Psoas muscle (tissue), 8 donors: ENCODE measurements around the gene RNF183. TPM values are rescaled to one million over a fixed set of nuclear protein-coding genes. Genes with fewer than 3 reads are reported as not detected.

Source experiments
- ATAC-seq, 4 donors: fragments of 200-7000 bp; cut with Tn5 transposase; one replicate each; pipeline ENCODE4 v1.9.1; 2020; ENCODE audit warnings: moderate library complexity in 3 of 4, mild to moderate bottlenecking in 2 of 4
- DNase-seq, 2 donors: peaks; one replicate each; pipeline ENCODE4 v3.0.0-alpha.2; 2020
- H3K27ac ChIP-seq: fragments of 200-600 bp; one replicate; pipeline ENCODE4 v1.8.0; 2022
- H3K27me3 ChIP-seq, 3 donors: fragments of 200-600 bp in 1 of 3; one replicate each; pipeline versions ENCODE4 v1.6.1 to v1.8.0; 2013 to 2022; ENCODE audit warnings: low read length in 2 of 3, mild to moderate bottlenecking in 2 of 3, moderate library complexity in 1 of 3; ENCODE audit not compliant: insufficient read depth in 3 of 3
- H3K36me3 ChIP-seq, 2 donors: fragments of 200-600 bp in 1 of 2; one replicate each; pipeline versions ENCODE4 v1.6.1 to v1.8.0; 2013 to 2022; ENCODE audit warnings: low read depth in 1 of 2, mild to moderate bottlenecking in 1 of 2, moderate library complexity in 1 of 2; ENCODE audit not compliant: insufficient read depth in 1 of 2
- H3K4me1 ChIP-seq: fragments of 200-600 bp; one replicate; pipeline ENCODE4 v1.8.0; 2022
- H3K4me3 ChIP-seq: fragments of 200-600 bp; one replicate; pipeline ENCODE4 v1.8.0; 2022; ENCODE audit warnings: mild to moderate bottlenecking
- H3K9me3 ChIP-seq: fragments of 200-600 bp; one replicate; pipeline ENCODE4 v1.8.0; 2022
- CTCF ChIP-seq: fragments of 200-600 bp; IDR thresholded peaks from one replicate; pipeline ENCODE4 v1.8.0; 2022; ENCODE audit warnings: antibody characterized with exemption
- WGBS, 3 donors: extraction: QIAGEN DNeasy Blood & Tissue Kit; methylation state at CpG; one replicate each; pipeline versions ENCODE4 v1.1.6 to v1.1.7; 2013; 5-methylcytosine and 5-hydroxymethylcytosine counted together
- intact Hi-C, 2 donors: fragments of 100-400 bp; cut with DNase I; formaldehyde crosslinking; loops; one replicate each; pipeline versions ENCODE4 v1.11.0 to v1.14.2; 2022
- polyA plus RNA-seq, 3 donors: library from polyadenylated mRNA; stranded (reverse); fragments of 200-250 nt; gene quantifications; one replicate each; pipeline ENCODE4 v1.2.3, GENCODE V29; 2013
- total RNA-seq, 4 donors: library from RNA; stranded (reverse); fragmentation: NEBNext Ultra II Directional in 2 of 4; extraction: Animal tissue kit (Norgen Biotek cat#: 25700) in 2 of 4; gene quantifications; one replicate each; pipeline versions ENCODE4 v1.2.1 to v1.2.4, GENCODE V29; 2021 to 2023
- donor health status: healthy with polysubstance abuse.
- donor health status: DM: no; HTN: no; CAD: no; lungs with moderate emphysema.
- donor health status: Bipolar disorder and iron deficiency.
- donor health status: healthy.
- donor health status: DM: yes; HTN: yes; CAD: no.
- donor health status: DM: no; HTN: no; CAD: no.
- donor health status: DM: no; HTN: no; CAD: no.
- donor health status: DM: yes; HTN: yes; CAD: no.

Gene RNF183
- total and polyA plus RNA-seq, 7 donors = 0.05 TPM; not detected in 6

DNA sequence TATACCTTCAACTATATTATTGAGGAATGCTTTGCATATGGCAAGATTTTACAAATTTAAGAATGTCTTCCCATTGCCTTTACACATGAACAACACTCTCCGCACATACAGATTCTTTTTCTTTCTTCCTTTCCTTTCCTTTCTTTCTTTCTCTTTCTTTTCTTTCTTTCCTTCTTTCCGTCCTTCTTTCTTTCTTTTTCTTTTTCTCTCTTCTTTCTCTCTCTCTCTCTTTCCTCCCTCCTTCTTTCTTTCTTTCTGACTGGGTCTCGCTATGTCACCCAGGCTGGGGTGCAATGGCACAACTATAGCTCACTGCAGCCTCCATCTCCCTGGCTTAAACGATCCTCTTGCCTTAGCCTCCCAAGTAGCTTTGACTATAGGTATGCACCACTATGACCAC is 23.1 kb upstream of the RNF183 start:
- DNase-seq = no peak
- ATAC-seq = no peak
- 95 to 99% (median 95%) methylated on average over 4 of the region's 4 CpGs for WGBS, 3 donors
- intact Hi-C loops = no loop called here
- no peak overlapping the region for H3K27ac ChIP-seq
- no peak overlapping the region for H3K4me3 ChIP-seq
- no peaks in the 10 kb centered on the region for H3K9me3 ChIP-seq
- H3K4me1 ChIP-seq = no peaks in the 10 kb centered on the region
- no peak for TF ChIP-seq CTCF
- H3K27me3 ChIP-seq = no peaks in the 10 kb centered on the region
- H3K36me3 ChIP-seq = no peaks in the 10 kb centered on the region

DNA sequence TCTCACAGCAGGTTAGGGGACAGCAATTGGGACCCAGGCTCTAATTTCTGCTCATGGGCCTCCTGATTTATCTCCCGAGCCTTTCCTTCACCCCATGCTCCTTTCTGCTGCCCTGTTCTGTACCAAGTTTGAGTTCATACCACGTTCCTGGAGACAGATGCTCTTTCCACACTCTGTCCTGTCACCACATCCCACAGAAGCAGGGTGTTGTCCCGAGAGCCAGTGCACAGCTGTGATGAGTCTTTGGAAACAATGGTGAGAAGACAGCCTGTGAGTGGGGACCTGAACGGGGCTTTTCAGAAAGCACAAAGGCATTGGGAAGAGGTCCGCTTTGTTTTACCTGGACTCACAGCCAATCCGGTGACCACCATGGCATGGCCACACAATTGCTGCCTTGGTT is 19.5 kb upstream of the RNF183 start:
- Histone ChIP-seq H3K9me3 (no peaks in the 10 kb centered on the region), H3K4me3 (no peak overlapping the region), H3K36me3 (peaks cover 0 to 5% of the 10 kb centered on the region in 2 donors), H3K4me1 (no peaks in the 10 kb centered on the region), H3K27ac (no peak overlapping the region), H3K27me3 (no peaks in the 10 kb centered on the region)
- intact Hi-C loops = no loop called here
- ATAC-seq (no peak), DNase-seq (no peak)
- 65 to 75% (median 72%) methylated on average over 6 of the region's 6 CpGs for WGBS, 3 donors
- no peak for TF ChIP-seq CTCF

DNA sequence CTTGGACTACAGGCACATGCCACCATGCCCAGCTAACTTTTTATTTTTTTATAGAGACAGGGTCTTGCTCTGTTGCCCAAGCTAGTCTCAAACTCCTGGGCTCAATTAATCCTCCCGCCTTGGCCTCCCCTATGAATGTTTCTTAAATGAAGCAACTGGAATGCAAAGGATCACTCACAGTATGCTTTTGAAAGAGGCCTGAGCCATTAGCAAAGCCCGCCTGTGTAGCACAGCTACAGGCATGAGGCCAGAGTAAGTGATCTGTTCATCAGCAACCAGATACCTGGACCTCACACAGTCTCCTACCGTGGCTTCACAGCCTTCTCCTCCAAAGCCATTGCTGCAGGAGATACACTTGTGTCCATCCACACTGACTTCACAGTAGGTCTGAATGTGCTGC is 16.9 kb upstream of the RNF183 start:
- Histone ChIP-seq H3K27me3 (no peaks in the 10 kb centered on the region), H3K36me3 (peaks cover 0 to 5% of the 10 kb centered on the region in 2 donors), H3K27ac (no peak overlapping the region), H3K4me3 (no peak overlapping the region), H3K4me1 (no peaks in the 10 kb centered on the region), H3K9me3 (no peaks in the 10 kb centered on the region)
- WGBS, 3 donors = 76 to 94% (median 81%) methylated on average over 3 of the region's 3 CpGs
- ATAC-seq (no peak), DNase-seq (no peak)
- TF ChIP-seq CTCF = no peak
- intact Hi-C loops = no loop called here

- intact Hi-C loops = loop anchor here in 1 of 2 donors (10.0 kb wide), 1 partner anchor 86 kb away; the partner anchor contains the start of gene ALAD
- H3K27me3 ChIP-seq = no peaks in the 10 kb centered on the region
- H3K4me3 ChIP-seq = no peak overlapping the region
- TF ChIP-seq CTCF = no peak
- H3K9me3 ChIP-seq = no peaks in the 10 kb centered on the region
- H3K4me1 ChIP-seq = no peaks in the 10 kb centered on the region
- peaks cover 0 to 5% of the 10 kb centered on the region in 2 donors for H3K36me3 ChIP-seq
- no peak overlapping the region for H3K27ac ChIP-seq
- 85 to 95% (median 89%) methylated on average over 2 of the region's 2 CpGs for WGBS, 3 donors
- DNase-seq = no peak
- no peak for ATAC-seq
Measured at GRCh38 chr9:113319054-113319453, 15.9 kb upstream of the RNF183 start.

DNA sequence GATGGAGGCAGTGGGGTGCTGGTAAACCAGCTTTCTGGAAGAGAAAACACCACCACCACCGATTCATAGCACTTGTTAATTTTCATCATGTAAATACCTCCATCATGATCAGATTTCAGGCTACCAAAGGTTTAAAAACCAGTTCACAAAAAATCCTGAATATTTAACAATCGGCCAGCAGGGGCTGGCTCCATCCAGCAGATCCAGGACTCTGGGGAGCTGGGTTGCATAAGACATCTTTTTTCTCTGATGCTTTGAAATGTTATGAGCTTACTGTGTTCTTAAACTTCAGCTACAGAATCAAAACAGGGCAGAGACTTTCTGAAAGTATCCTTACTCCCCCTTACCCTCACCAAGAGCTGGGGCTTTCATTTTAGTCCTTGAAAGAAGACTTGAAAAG is 14.6 kb upstream of the RNF183 start:
- ATAC-seq (no peak), DNase-seq (no peak)
- TF ChIP-seq CTCF = no peak
- intact Hi-C loops = loop anchor here in 1 of 2 donors (10.0 kb wide), 1 partner anchor 87 kb away; the partner anchor contains the start of gene ALAD
- 46 to 62% (median 57%) methylated on average over 2 of the region's 2 CpGs for WGBS, 3 donors
- Histone ChIP-seq H3K27me3 (no peaks in the 10 kb centered on the region), H3K27ac (no peak overlapping the region), H3K4me1 (no peaks in the 10 kb centered on the region), H3K4me3 (no peak overlapping the region), H3K9me3 (no peaks in the 10 kb centered on the region), H3K36me3 (peaks cover 0 to 5% of the 10 kb centered on the region in 2 donors)
